Esophagus muscularis mucosa (tissue), 4 donors: ENCODE measurements around the gene NR5A2. TPM values are rescaled to one million over a fixed set of nuclear protein-coding genes. Genes with fewer than 3 reads are reported as not detected.

Experiments
- DNase-seq: peaks from one replicate; pipeline ENCODE4 v3.0.0-alpha.2; 2017; ENCODE audit errors: extremely low spot score
- H3K27ac ChIP-seq, 4 donors: fragments of 200-600 bp; sonication (generic); replicated peaks in 1 of 4; 1 replicate in 3 of 4; 2 replicates in 1 of 4; pipeline ENCODE4 v1.5.1; 2016 to 2019; ENCODE audit warnings: mild to moderate bottlenecking in 1 of 4
- H3K27me3 ChIP-seq, 4 donors: fragments of 200-600 bp; sonication (generic); one replicate each; pipeline versions ENCODE4 v1.5.1 to v1.6.0; 2016 to 2019
- H3K36me3 ChIP-seq, 4 donors: fragments of 200-600 bp; sonication (generic); one replicate each; pipeline ENCODE4 v1.5.1; 2016 to 2019
- H3K4me1 ChIP-seq, 4 donors: fragments of 200-600 bp; sonication (generic); one replicate each; pipeline ENCODE4 v1.5.1; 2016 to 2019
- H3K4me3 ChIP-seq, 4 donors: fragments of 200-600 bp; sonication (generic); 1 replicate in 2 of 4; 2 replicates in 2 of 4; pipeline ENCODE4 v1.5.1; 2016 to 2019; ENCODE audit warnings: mild to moderate bottlenecking in 4 of 4, moderate library complexity in 1 of 4
- H3K9me3 ChIP-seq, 4 donors: fragments of 200-600 bp; sonication (generic); 1 replicate in 3 of 4; 2 replicates in 1 of 4; pipeline ENCODE4 v1.5.1; 2016 to 2019
- EP300 ChIP-seq: sonication (generic); formaldehyde crosslinking; IDR thresholded peaks from one replicate; pipeline ENCODE4 v1.6.1; 2017; ENCODE audit warnings: antibody characterized with exemption
- POLR2A ChIP-seq: fragments of 450-650 bp; IDR thresholded peaks from one replicate; pipeline ENCODE4 v1.6.1; 2017; ENCODE audit warnings: antibody characterized with exemption, moderate library complexity, mild to moderate bottlenecking, low read depth
- POLR2AphosphoS5 ChIP-seq, 2 donors: sonication (generic); formaldehyde crosslinking; IDR thresholded peaks; one replicate each; pipeline ENCODE4 v1.6.1; 2017; ENCODE audit warnings: antibody characterized with exemption in 2 of 2
- WGBS: methylation state at CpG from one replicate; pipeline ENCODE4 v1.1.5; 2018; 5-methylcytosine and 5-hydroxymethylcytosine counted together
- intact Hi-C: fragments of 100-400 bp; cut with DNase I; formaldehyde crosslinking; loops from one replicate; pipeline ENCODE4 v1.15.1; 2023
- total RNA-seq, 4 donors: library from RNA; depleted of rRNA; stranded (reverse); fragments of >200 nt; gene quantifications; one replicate each; pipeline versions ENCODE4 v1.1.0 to v1.2.1, GENCODE V29; 2016
- TF ChIP-seq, protein P1 (sequence below), 3 experiments: fragments of 200-600 bp in 2 of 3; fragments of 450-650 bp in 1 of 3; sonication (generic) in 2 of 3; IDR thresholded peaks; one replicate each; pipeline ENCODE4 v1.5.1; 2017 to 2019; ENCODE audit warnings: antibody characterized with exemption in 3 of 3, mild to moderate bottlenecking in 2 of 3, moderate library complexity in 1 of 3

NR5A2 gene
- 1 to 10 TPM in 3 of 4 donors, under 1 TPM in 1; 0.83 to 4.0 (median 2.9) TPM for total RNA-seq

DNA sequence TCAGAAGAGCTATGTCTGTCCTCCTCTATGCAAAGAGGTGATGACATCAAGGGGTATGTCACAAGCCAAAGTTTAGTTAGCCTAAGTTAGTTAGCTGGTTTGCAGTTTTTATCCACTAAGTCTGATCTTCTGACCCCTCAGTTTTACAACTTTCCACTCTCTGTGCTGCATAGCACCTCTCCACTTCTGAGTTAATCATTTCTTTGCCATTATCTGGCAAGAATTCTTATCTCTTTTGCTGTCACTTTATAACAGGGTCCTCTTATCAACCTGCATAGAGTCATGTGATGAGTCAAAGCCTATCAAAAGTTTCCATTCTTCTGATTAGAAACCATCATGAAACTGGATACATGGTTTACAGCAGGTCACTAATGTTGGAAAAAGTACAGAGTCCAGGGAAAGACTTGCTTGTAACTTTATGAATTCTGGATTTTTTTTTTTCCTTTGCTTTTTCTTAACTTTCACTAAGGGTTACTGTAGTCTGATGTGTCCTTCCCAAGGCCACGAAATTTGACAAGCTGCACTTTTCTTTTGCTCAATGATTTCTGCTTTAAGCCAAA lies at the start of gene NR5A2:
Gene NR5A2 (plus strand): TSS at position 447 of the 560 bp plus-strand sequence. CDS start 138 bp downstream, outside the sequence.
- H3K36me3 ChIP-seq, result no peaks in the 10 kb centered on the region
- intact Hi-C loops, result no loop called here
- WGBS, result 95% methylated on average over 1 of the region's 1 CpG
- no peak for DNase-seq
- H3K27ac ChIP-seq, result no peak within 1 kb of the TSS
- no peak for TF ChIP-seq POLR2A
- TF ChIP-seq POLR2AphosphoS5 (IDR thresholded peaks at IDR 0.05), result no peak
- no peak for TF ChIP-seq EP300
- TF ChIP-seq, protein P1, sequence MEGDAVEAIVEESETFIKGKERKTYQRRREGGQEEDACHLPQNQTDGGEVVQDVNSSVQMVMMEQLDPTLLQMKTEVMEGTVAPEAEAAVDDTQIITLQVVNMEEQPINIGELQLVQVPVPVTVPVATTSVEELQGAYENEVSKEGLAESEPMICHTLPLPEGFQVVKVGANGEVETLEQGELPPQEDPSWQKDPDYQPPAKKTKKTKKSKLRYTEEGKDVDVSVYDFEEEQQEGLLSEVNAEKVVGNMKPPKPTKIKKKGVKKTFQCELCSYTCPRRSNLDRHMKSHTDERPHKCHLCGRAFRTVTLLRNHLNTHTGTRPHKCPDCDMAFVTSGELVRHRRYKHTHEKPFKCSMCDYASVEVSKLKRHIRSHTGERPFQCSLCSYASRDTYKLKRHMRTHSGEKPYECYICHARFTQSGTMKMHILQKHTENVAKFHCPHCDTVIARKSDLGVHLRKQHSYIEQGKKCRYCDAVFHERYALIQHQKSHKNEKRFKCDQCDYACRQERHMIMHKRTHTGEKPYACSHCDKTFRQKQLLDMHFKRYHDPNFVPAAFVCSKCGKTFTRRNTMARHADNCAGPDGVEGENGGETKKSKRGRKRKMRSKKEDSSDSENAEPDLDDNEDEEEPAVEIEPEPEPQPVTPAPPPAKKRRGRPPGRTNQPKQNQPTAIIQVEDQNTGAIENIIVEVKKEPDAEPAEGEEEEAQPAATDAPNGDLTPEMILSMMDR (IDR thresholded peaks at IDR 0.05), result no peak
- peaks cover 3 to 14% (median 13%) of the 10 kb centered on the region in 4 donors for H3K4me1 ChIP-seq
- peaks cover 0 to 79% (median 17%) of the 10 kb centered on the region in 4 donors for H3K27me3 ChIP-seq
- peak within 1 kb of the TSS in 2 of 4 donors; percentile 48 to 49 for H3K4me3 ChIP-seq
- no peaks in the 10 kb centered on the region for H3K9me3 ChIP-seq

DNA sequence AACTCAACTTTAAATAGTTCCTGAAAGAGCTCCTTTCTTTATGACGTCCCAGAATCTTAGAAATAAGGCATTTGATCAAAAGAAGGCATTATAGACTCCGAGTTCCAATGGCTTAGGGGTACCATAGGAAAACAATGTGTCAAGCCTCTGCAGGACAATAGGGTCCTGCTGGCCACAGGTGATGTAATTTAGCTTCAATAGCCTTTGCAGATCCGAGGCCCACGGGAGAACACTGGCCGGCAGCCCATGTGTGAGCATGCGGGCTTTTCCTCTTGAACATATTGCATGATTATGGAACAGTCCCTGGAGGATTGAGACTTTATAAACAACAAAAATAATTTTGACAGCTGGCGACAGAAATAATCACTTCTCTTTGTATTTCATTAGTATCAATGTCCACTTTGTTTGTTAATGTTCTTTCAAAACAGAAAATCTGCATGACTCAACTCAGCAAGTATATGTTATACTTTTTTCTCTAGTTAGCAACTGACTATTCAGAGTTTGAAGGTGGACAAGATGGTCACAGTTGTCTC lies 49.0 kb upstream of the NR5A2 start:
- no peak overlapping the region for H3K27ac ChIP-seq
- no peaks in the 10 kb centered on the region for H3K9me3 ChIP-seq
- H3K4me3 ChIP-seq, result no peak overlapping the region
- no peak for DNase-seq
- 53% methylated on average over 7 of the region's 7 CpGs for WGBS
- no peaks in the 10 kb centered on the region for H3K27me3 ChIP-seq
- peaks cover 0 to 3% (median 0%) of the 10 kb centered on the region in 4 donors for H3K4me1 ChIP-seq
- TF ChIP-seq EP300, result no peak
- no peak for TF ChIP-seq POLR2AphosphoS5 (IDR thresholded peaks at IDR 0.05)
- TF ChIP-seq, protein P1 (IDR thresholded peaks at IDR 0.05), result no peak
- no peak for TF ChIP-seq POLR2A
- no peaks in the 10 kb centered on the region for H3K36me3 ChIP-seq
- intact Hi-C loops, result no loop called here

DNA sequence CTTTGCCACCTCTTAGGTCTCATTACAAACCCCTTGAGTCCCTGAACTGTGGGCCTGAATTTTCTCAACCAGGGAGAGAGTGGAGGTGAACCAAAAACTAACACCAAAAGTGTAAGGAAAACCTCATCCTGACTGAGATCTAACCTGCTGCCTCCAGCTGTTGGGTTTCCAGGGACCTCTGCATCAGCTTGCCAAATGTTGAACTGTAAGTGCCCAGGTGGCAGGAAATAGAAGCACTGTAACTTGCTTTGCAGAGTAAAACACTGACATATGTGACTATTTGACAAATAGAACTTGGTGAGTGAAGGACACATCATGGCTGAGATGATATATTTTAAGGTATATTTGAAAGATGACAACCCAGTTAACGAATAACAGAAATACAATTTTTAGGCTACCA lies 48.4 kb upstream of the NR5A2 start:
- no peaks in the 10 kb centered on the region for H3K36me3 ChIP-seq
- H3K27me3 ChIP-seq, result no peaks in the 10 kb centered on the region
- DNase-seq, result no peak
- peaks cover 0 to 3% (median 0%) of the 10 kb centered on the region in 4 donors for H3K4me1 ChIP-seq
- intact Hi-C loops, result no loop called here
- WGBS, result 82% methylated on average over 1 of the region's 1 CpG
- TF ChIP-seq POLR2AphosphoS5 (IDR thresholded peaks at IDR 0.05), result no peak
- TF ChIP-seq POLR2A, result no peak
- TF ChIP-seq, protein P1 (IDR thresholded peaks at IDR 0.05), result no peak
- no peak overlapping the region for H3K4me3 ChIP-seq
- no peak overlapping the region for H3K27ac ChIP-seq
- no peaks in the 10 kb centered on the region for H3K9me3 ChIP-seq

DNA sequence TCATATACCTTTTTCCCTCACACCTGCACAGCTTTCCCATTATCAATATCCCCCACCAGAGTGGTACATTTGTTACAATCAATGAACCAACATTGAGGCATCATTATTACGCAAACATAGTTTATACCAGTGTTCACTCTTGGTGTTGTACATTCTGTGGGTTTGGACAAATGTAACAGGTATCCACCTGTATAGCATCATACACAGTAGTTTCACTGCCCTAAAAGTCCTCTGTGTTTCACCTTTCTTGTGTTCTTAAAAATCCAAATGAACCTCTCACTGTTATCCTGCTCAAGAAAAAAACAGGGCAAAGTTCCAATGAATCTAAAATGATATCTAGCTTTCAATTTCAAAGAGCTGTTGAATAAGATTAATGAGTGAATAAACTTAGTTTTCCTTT lies 45.9 kb upstream of the NR5A2 start:
- WGBS, result 100% methylated on average over 1 of the region's 1 CpG

More for the DNA sequence above, 45.9 kb upstream of the NR5A2 start:
- Histone ChIP-seq H3K4me1 (peaks cover 0 to 3% (median 0%) of the 10 kb centered on the region in 4 donors), H3K9me3 (no peaks in the 10 kb centered on the region), H3K4me3 (no peak overlapping the region), H3K36me3 (no peaks in the 10 kb centered on the region), H3K27me3 (no peaks in the 10 kb centered on the region), H3K27ac (no peak overlapping the region)
- intact Hi-C loops, result no loop called here
- DNase-seq, result no peak
- TF ChIP-seq, protein P1 (IDR thresholded peaks at IDR 0.05), result no peak
- TF ChIP-seq EP300 (no peak), POLR2A (no peak), POLR2AphosphoS5 (IDR thresholded peaks at IDR 0.05) (no peak)
